Gastrocnemius medialis (tissue), 4 donors: Measurements from ENCODE around the gene AKNA. TPM values are rescaled to one million over a fixed set of nuclear protein-coding genes. Genes with fewer than 3 reads are reported as not detected.

Experiments used
- ATAC-seq, 2 donors: fragments of 150-250 bp; one replicate each; pipeline ENCODE4 v1.9.1; 2016
- DNase-seq, 2 donors: peaks; one replicate each; pipeline ENCODE4 v3.0.0-alpha.2; 2019
- H3K27ac ChIP-seq, 4 donors: fragments of 200-600 bp; sonication (generic); 1 replicate in 1 of 4; 2 replicates in 3 of 4; pipeline ENCODE4 v1.5.1; 2016 to 2018; ENCODE audit warnings: mild to moderate bottlenecking in 2 of 4, moderate library complexity in 1 of 4
- H3K27me3 ChIP-seq, 3 donors: fragments of 200-600 bp; sonication (generic) in 2 of 3; 1 replicate in 1 of 3; 2 replicates in 2 of 3; pipeline versions ENCODE4 v1.5.1 to v1.6.0; 2016 to 2019; ENCODE audit warnings: mild to moderate bottlenecking in 1 of 3, moderate library complexity in 1 of 3
- H3K36me3 ChIP-seq, 2 donors: fragments of 200-600 bp; sonication (generic) in 1 of 2; one replicate each; pipeline ENCODE4 v1.5.1; 2017 to 2018
- H3K4me1 ChIP-seq, 2 donors: fragments of 200-600 bp; sonication (generic) in 1 of 2; one replicate each; pipeline ENCODE4 v1.5.1; 2016 to 2017; ENCODE audit warnings: mild to moderate bottlenecking in 2 of 2
- H3K4me3 ChIP-seq, 4 donors: fragments of 200-600 bp; sonication (generic) in 3 of 4; 1 replicate in 1 of 4; 2 replicates in 3 of 4; pipeline ENCODE4 v1.5.1; 2016 to 2019; ENCODE audit warnings: mild to moderate bottlenecking in 2 of 4
- H3K9me3 ChIP-seq, 3 donors: fragments of 200-600 bp; sonication (generic) in 2 of 3; 1 replicate in 1 of 3; 2 replicates in 2 of 3; pipeline ENCODE4 v1.5.1; 2016 to 2019
- CTCF ChIP-seq, 5 experiments: fragments of 450-650 bp in 3 of 5; fragments of 200-600 bp in 2 of 5; sonication (generic) in 2 of 5; IDR thresholded peaks in 4 of 5; conservative IDR thresholded peaks in 1 of 5; 1 replicate in 4 of 5; 2 replicates in 1 of 5; pipeline ENCODE4 v1.5.1; 2016 to 2019; ENCODE audit warnings: antibody characterized with exemption in 5 of 5, mild to moderate bottlenecking in 3 of 5, moderate library complexity in 3 of 5
- POLR2A ChIP-seq, 2 donors: fragments of 450-650 bp; IDR thresholded peaks; one replicate each; pipeline ENCODE4 v1.6.1; 2017; ENCODE audit warnings: antibody characterized with exemption in 2 of 2, mild to moderate bottlenecking in 2 of 2, moderate library complexity in 2 of 2
- in situ Hi-C, 4 donors: fragments of 200-750 bp; cut with MboI; loops; one replicate each; pipeline versions ENCODE4 v1.15.0 to v1.8.0; 2017; ENCODE audit warnings: low sequenced_read_pairs in 4 of 4
- intact Hi-C: fragments of 100-400 bp; cut with DNase I; formaldehyde crosslinking; loops from one replicate; pipeline ENCODE4 v1.15.1; 2023; ENCODE audit warnings: low total_unique reads
- total RNA-seq, 4 donors: library from RNA; depleted of rRNA; stranded (reverse); fragments of >200 nt; gene quantifications; one replicate each; pipeline versions ENCODE4 v1.1.0 to v1.2.3, GENCODE V29; 2016

The AKNA gene
- total RNA-seq, 4 donors from 2014 or later, result 2.8 to 5.7 (median 3.8) TPM

DNA sequence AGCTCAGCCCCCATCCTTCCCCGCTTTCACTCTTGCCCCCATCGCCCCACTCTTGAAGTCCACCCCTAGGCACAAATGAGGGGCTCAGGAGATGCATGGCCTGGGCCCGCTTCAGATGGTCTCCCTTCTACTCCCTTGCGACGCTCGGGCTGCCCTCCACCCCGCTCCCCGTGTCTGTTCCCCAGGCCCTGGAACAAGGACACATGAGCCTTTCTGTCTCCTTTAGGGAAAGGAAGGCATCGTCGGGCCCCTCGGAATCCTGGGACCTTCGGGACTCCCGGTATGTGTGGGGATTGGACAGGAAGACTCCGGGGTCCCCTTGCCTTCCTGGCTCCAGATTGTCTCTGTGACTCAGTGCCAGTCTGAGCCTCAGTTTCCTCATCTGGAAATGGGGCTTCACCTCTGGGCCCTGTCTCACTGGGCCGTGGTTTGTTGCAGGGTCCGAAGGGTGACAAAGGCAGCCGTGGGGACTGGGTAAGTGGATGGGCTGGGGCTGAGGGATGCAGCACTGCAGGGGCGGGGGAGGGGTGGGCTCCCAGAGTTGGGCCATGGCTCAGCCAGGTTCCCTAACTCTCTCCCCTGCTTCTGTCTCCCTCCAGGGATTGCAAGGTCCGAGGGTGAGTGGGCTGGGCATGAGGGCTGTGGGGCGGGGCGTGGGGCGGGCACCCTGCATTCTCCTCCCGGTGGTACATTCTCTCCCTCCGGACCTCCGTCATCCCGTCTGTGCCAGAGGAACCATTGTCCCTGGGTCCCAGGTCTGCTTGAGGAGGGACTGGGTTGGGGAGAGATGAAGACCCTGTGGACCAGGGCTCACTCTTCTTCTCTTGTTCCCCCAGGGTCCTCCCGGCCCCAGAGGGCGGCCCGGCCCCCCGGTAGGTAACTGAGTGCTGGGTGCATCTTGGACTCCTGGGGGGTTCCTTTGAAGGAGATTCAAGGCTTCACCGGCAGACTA is 86.7 kb downstream of the AKNA start:
- ATAC-seq, result no peak
- H3K36me3 ChIP-seq, result no peaks in the 10 kb centered on the region
- in situ Hi-C loops, result no loop called here
- TF ChIP-seq CTCF (IDR thresholded peaks at IDR 0.05 in 4 of 5, conservative IDR thresholded peaks at IDR 0.05 in 1 of 5) (no peak), POLR2A (IDR thresholded peaks at IDR 0.05) (no peak)
- DNase-seq, result no peak
- intact Hi-C loops, result no loop called here
- H3K4me3 ChIP-seq, result no peak overlapping the region
- peaks cover 0 to 8% (median 0%) of the 10 kb centered on the region in 3 donors for H3K9me3 ChIP-seq
- H3K4me1 ChIP-seq, result no peaks in the 10 kb centered on the region
- no peaks in the 10 kb centered on the region for H3K27me3 ChIP-seq
- H3K27ac ChIP-seq, result no peak overlapping the region

DNA sequence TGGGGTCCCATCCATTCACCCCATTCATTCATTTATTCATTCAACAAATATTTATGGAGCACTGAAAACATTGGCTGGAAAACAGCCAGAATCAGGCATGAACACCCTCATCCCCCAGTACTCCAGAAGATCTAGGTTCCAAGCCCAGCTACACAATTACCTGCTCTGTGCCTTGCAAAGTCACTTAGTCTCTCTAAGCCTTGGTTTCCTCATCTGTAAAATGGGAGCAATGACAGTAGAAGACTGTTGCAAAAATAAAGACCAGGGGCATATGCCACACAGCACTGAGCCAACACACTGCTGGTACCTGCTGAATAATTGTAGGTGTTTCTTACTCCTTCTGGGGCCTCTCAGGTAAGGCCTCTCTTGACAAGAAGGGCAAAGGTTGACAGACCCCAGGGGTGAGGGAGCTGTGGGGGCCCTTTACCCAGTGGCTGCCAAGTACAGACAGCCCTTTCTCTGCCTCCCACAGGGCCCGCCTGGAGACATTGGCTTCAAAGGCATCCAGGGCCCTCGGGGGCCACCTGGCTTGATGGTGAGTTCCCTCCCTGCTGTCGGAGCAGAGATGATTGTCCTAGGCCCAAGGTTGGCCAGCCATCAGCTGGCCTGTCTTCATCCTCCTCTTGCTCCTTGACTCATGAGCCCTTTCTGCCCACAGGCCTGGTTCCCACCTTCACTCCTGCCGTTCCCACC is 87.5 kb downstream of the AKNA start:
- peaks cover 0 to 8% (median 0%) of the 10 kb centered on the region in 3 donors for H3K9me3 ChIP-seq
- ATAC-seq (no peak), DNase-seq (no peak)
- no peaks in the 10 kb centered on the region for H3K4me1 ChIP-seq
- TF ChIP-seq POLR2A (IDR thresholded peaks at IDR 0.05) (no peak), CTCF (IDR thresholded peaks at IDR 0.05 in 4 of 5, conservative IDR thresholded peaks at IDR 0.05 in 1 of 5) (no peak)
- intact Hi-C loops (no loop called here), in situ Hi-C loops (no loop called here)
- no peaks in the 10 kb centered on the region for H3K27me3 ChIP-seq
- no peak overlapping the region for H3K27ac ChIP-seq
- no peak overlapping the region for H3K4me3 ChIP-seq
- H3K36me3 ChIP-seq, result peaks cover 0 to 5% of the 10 kb centered on the region in 2 donors

DNA sequence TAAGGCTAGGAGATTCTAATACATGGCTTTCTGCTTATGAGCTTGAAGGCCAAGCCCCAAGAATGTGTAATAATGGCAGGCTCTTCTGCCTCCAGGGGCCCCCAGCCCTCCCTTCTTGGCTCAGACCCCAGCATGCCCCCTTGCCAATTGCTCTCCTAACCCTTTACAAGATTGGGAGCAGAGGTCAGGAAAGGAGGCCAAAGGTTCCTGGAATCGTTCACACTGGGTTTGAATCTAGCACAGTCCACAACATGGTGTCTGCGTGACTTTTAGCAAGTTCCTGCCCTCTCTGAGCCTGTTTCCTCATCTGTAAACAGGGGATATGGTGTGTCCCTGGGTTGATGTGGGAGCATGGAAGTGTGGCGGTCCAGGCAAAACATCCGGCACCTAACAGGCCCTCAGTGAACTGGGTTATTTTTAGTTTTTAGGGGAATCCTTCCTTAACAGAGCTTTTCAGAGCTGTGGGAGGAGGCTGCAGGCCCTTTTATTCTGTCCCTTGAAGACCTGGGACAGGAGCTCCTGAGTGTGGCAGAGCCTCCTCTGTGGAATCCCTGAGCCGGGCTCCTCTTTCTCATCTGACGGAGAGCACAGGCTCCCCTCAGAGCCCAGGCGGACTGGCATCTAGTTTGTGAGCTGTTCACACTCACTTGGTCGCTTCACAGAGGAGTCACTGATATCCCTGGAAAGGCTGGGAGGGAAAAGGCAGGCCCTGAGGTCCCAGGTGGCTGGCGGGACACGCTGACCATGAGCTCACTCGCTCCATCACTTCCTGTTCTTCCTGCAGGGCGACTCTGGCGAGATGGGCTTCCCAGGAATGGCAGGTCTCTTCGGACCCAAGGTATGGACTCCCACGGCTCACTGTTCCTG is 88.3 kb downstream of the AKNA start:
- TF ChIP-seq CTCF (IDR thresholded peaks at IDR 0.05 in 4 of 5, conservative IDR thresholded peaks at IDR 0.05 in 1 of 5) (no peak), POLR2A (IDR thresholded peaks at IDR 0.05) (no peak)
- Histone ChIP-seq H3K9me3 (peaks cover 0 to 8% (median 0%) of the 10 kb centered on the region in 3 donors), H3K4me1 (no peaks in the 10 kb centered on the region), H3K27ac (no peak overlapping the region), H3K27me3 (no peaks in the 10 kb centered on the region), H3K36me3 (peaks cover 0 to 11% of the 10 kb centered on the region in 2 donors), H3K4me3 (no peak overlapping the region)
- DNase-seq (no peak), ATAC-seq (no peak)
- in situ Hi-C loops, result loop anchor here in 2 of 4 donors (25.0 kb wide), 1 partner anchor 487 kb away; no protein-coding TSS in a partner anchor
- intact Hi-C loops, result no loop called here

GRCh38 chr9:114296338-114296737 is 91.4 kb downstream of the AKNA start:
- Histone ChIP-seq H3K9me3 (peaks cover 0 to 8% (median 0%) of the 10 kb centered on the region in 3 donors), H3K27ac (no peak overlapping the region), H3K27me3 (no peaks in the 10 kb centered on the region), H3K36me3 (peaks cover 0 to 13% of the 10 kb centered on the region in 2 donors), H3K4me3 (no peak overlapping the region), H3K4me1 (no peaks in the 10 kb centered on the region)
- TF ChIP-seq CTCF (IDR thresholded peaks at IDR 0.05 in 4 of 5, conservative IDR thresholded peaks at IDR 0.05 in 1 of 5), result no peak
- TF ChIP-seq POLR2A (IDR thresholded peaks at IDR 0.05), result no peak
- in situ Hi-C loops, result loop anchor here in 2 of 4 donors (25.0 kb wide), 1 partner anchor 484 kb away; no protein-coding TSS in a partner anchor
- DNase-seq (no peak), ATAC-seq (no peak)
- intact Hi-C loops, result no loop called here
